Osteoblast (primary cell): ENCODE data around the gene BCAS3. TPM values are rescaled to one million over a fixed set of nuclear protein-coding genes. Genes with fewer than 3 reads are reported as not detected.

Source experiments
- DNase-seq: peaks from one replicate; pipeline ENCODE4 v3.0.0; 2011; ENCODE audit warnings: low spot score, mixed read lengths; ENCODE audit not compliant: insufficient read length; ENCODE audit errors: missing footprints
- H2AFZ ChIP-seq: 2 replicates; pipeline ENCODE4 v1.6.0; 2011; ENCODE audit warnings: mild to moderate bottlenecking, low read length
- H3K27ac ChIP-seq: 2 replicates; pipeline ENCODE4 v1.5.1; 2011; ENCODE audit warnings: mild to moderate bottlenecking, low read depth, low read length, moderate library complexity
- H3K27me3 ChIP-seq: 2 replicates; pipeline ENCODE4 v1.6.0; 2012; ENCODE audit warnings: mild to moderate bottlenecking, control low read depth, inconsistent platforms, low read length, moderate library complexity; ENCODE audit not compliant: insufficient read depth
- H3K36me3 ChIP-seq: 2 replicates; pipeline ENCODE4 v1.5.1; 2011; ENCODE audit warnings: mild to moderate bottlenecking, low read length, control low read depth, moderate library complexity; ENCODE audit not compliant: insufficient read depth
- H3K4me1 ChIP-seq: 2 replicates; pipeline ENCODE4 v1.5.1; 2011; ENCODE audit warnings: mild to moderate bottlenecking, low read length, control low read depth, moderate library complexity; ENCODE audit not compliant: insufficient read depth
- H3K4me2 ChIP-seq: 2 replicates; pipeline ENCODE4 v1.6.0; 2011; ENCODE audit warnings: mild to moderate bottlenecking, low read length; ENCODE audit not compliant: insufficient read depth
- H3K4me3 ChIP-seq: fragments of 200-600 bp; sonication (generic); 3 replicates; pipeline ENCODE4 v1.5.1; 2012; ENCODE audit warnings: mild to moderate bottlenecking, low read length, inconsistent platforms; ENCODE audit not compliant: insufficient read depth
- H3K79me2 ChIP-seq: 2 replicates; pipeline ENCODE4 v1.6.0; 2012; ENCODE audit warnings: mild to moderate bottlenecking, low read length, control low read depth, inconsistent platforms; ENCODE audit not compliant: insufficient read depth
- H3K9me3 ChIP-seq: 2 replicates; pipeline ENCODE4 v1.5.1; 2011; ENCODE audit warnings: low read depth, low read length, control low read depth
- H4K20me1 ChIP-seq: 2 replicates; pipeline ENCODE4 v1.6.0; 2012; ENCODE audit warnings: mild to moderate bottlenecking, low read length, control low read depth; ENCODE audit not compliant: insufficient read depth
- total RNA-seq: library from RNA; depleted of rRNA; stranded (reverse); fragments of >200 nt; gene quantifications from 2 replicates; pipeline ENCODE4 v1.2.3, GENCODE V29; 2012
- TF ChIP-seq, protein P1 (sequence below): IDR thresholded peaks from 2 replicates; pipeline ENCODE4 v1.5.1; 2011; ENCODE audit warnings: mild to moderate bottlenecking, low read depth, low read length, moderate library complexity; ENCODE audit errors: extremely low read depth

Gene BCAS3
- total RNA-seq, 1 donor, result 31.5 TPM

DNA sequence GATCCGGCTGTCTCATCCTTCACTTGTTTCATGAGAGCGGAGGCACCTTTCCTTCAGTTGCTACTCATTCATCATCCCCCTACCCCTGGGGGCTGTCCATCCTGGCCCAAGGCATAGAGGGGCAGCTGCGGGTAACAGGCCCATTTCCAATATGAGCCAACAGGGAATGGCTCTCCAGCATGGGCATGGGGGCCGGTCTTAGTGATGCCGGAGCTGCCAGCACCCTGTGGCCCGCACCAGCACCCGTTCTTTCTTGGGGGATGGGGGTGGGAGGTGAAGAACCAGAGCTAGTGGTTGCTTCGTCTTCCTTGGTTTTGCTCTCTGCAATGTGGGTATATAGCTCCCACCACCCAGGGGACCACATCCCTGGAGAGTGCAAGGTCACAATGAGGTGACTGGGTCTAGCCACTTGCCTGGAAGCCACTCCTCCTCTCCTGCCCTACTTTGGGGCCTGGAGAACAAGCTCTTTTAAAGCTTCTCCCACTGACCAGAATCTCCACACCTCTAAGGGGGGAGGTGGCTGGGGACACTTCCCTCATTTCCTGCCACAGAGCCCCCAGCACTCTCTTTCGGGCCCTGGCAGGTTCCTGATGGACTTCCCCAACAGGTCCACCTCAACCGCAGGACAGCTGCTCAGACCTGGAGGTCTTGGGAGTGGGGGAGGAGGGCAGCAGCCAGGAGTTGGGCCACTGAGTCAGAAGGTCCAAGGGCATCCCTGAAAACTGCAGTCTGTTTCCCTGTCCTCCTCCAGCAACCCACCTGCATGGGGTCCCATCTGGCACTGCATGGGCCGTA is 710.1 kb downstream of the BCAS3 start:
- H3K4me1 ChIP-seq, result peaks cover 4% of the 10 kb centered on the region
- no peak overlapping the region for H2AFZ ChIP-seq
- H3K4me3 ChIP-seq, result no peak overlapping the region
- TF ChIP-seq, protein P1, sequence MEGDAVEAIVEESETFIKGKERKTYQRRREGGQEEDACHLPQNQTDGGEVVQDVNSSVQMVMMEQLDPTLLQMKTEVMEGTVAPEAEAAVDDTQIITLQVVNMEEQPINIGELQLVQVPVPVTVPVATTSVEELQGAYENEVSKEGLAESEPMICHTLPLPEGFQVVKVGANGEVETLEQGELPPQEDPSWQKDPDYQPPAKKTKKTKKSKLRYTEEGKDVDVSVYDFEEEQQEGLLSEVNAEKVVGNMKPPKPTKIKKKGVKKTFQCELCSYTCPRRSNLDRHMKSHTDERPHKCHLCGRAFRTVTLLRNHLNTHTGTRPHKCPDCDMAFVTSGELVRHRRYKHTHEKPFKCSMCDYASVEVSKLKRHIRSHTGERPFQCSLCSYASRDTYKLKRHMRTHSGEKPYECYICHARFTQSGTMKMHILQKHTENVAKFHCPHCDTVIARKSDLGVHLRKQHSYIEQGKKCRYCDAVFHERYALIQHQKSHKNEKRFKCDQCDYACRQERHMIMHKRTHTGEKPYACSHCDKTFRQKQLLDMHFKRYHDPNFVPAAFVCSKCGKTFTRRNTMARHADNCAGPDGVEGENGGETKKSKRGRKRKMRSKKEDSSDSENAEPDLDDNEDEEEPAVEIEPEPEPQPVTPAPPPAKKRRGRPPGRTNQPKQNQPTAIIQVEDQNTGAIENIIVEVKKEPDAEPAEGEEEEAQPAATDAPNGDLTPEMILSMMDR, result no peak
- peak; percentile 83 for DNase-seq
- H3K4me2 ChIP-seq, result no peak overlapping the region
- H3K9me3 ChIP-seq, result no peaks in the 10 kb centered on the region
- no peak overlapping the region for H3K27ac ChIP-seq
- H4K20me1 ChIP-seq, result no peaks in the 10 kb centered on the region
- no peaks in the 10 kb centered on the region for H3K27me3 ChIP-seq
- H3K79me2 ChIP-seq, result no peaks in the 10 kb centered on the region
- no peaks in the 10 kb centered on the region for H3K36me3 ChIP-seq

DNA sequence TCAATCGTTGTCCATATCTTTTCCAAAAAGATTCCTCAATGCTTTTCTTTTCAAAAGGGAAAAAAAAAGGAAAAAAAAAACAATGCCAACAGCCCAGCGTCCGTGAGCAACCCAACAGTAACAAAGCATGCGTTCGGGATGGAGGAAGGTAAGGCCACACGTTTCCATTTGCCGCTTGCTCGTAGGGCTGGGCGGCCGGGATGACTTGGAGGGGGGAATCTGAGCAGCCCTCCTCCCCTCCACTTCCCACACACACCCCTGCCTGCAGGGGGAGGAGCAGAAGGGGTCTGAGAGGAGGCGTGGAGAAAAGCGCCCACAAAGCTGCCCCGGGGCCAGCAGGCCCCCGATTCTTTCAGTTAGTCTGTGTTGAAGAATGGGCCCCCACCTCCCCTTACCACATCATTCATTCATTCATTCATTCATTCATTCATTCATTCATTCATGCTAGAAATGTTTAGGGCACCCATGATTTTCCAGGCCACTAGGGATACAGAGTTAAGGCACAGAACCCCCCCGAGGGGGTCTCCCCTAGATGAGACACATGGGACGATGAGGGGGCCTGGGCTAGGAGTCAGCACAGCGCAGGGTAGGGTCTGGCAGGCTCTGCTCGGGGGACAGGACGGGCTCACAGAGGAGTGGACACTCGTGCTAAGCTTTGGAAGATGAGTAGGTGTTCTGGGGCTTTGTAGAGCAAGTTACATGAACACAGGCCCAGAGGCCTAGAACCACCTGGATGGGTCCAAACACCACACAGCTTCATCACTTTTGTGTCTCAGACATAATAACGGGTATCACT is 711.1 kb downstream of the BCAS3 start:
- peak; percentile 73 for DNase-seq
- TF ChIP-seq, protein P1, result no peak
- Histone ChIP-seq H3K27ac (no peak overlapping the region), H3K9me3 (no peaks in the 10 kb centered on the region), H2AFZ (no peak overlapping the region), H4K20me1 (no peaks in the 10 kb centered on the region), H3K4me1 (peaks cover 5% of the 10 kb centered on the region), H3K79me2 (peaks cover 4% of the 10 kb centered on the region), H3K4me2 (no peak overlapping the region), H3K4me3 (no peak overlapping the region), H3K27me3 (no peaks in the 10 kb centered on the region), H3K36me3 (no peaks in the 10 kb centered on the region)

DNA sequence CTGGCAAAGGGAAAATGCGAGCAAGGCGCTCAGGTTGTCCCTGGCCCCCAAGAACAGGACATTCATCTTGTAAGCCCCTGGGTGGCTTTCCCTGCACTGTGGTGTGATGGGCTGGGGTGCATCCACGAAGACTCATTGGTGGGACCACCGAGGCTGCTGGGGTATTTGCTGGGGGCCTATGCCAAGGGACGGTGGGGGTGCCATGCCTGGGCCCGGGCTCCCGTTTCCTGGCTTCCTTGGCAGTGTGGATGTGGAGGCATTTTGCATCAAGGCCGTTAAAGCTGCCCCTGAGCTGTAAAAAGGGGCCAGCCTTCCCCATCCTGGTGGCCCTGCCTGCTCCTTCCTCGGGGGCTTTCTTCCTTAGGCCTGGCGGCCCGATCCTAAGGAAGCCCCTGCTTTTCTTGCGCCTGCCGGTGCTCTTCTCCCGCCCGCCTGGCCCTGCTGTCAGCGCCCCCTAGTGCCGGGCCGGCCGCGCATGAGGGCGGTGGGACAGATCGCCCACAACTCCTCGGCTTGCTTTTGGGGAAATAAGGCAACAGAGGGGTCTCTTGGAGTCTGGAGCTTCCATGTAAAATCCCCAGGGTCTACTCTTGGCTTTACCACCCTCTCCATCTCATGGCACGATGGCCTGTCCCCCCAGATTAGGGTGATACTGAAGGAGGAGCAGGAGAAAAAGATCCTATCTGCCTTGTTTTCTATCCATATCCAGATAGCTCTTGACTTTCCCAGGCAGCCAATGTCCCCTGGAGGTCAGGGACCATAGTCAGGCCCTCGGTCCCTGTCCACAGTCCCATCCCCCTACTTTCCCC is 712.2 kb downstream of the BCAS3 start:
- no peaks in the 10 kb centered on the region for H4K20me1 ChIP-seq
- peak overlapping the region; percentile 9 for H3K27ac ChIP-seq
- H3K4me2 ChIP-seq, result peak overlapping the region; percentile 59
- no peaks in the 10 kb centered on the region for H3K27me3 ChIP-seq
- peak; percentile 98 for DNase-seq
- H3K79me2 ChIP-seq, result peaks cover 9% of the 10 kb centered on the region
- no peaks in the 10 kb centered on the region for H3K9me3 ChIP-seq
- TF ChIP-seq, protein P1, result peak; percentile 86
- peak overlapping the region; percentile 79 for H2AFZ ChIP-seq
- no peaks in the 10 kb centered on the region for H3K36me3 ChIP-seq
- H3K4me1 ChIP-seq, result peaks cover 15% of the 10 kb centered on the region
- peak overlapping the region; percentile 10 for H3K4me3 ChIP-seq
